ENCODE data around the gene PDK3. TPM values are rescaled to one million over a fixed set of nuclear protein-coding genes. Genes with fewer than 3 reads are reported as not detected.

The PDK3 gene
- total RNA-seq, 2 donors from 2014 or later: 58.0 to 67.3 TPM

GRCh38 chrX:24478509-24478908, 13.4 kb downstream of the PDK3 start:
- no peak for DNase-seq (ENCODE audit: low spot score)
- intact Hi-C loops (cut with DNase I): no loop called here

DNA sequence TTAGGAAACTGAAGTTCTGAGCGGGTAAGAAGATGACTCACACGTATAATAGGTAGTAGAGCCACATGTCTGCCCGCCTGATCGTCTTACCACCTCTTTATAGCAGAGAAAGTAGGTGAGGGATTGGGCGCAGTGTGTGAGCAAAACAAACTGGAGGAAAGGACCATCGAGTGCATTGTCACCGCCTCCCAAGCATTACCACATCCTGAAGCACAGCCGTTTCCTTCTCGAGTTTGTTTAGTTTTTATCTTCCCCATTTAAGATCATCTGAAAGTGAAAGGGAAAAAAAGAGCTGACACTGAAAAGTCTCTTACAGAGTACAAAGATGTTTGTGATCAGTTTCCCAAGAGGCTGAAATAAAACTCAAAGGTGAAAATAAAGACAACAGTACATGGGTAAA, 14.8 kb downstream of the PDK3 start:
- intact Hi-C loops (cut with DNase I): no loop called here
- DNase-seq (ENCODE audit: low spot score): no peak

GRCh38 chrX:24480400-24480865, 15.3 kb downstream of the PDK3 start:
- DNase-seq (ENCODE audit: low spot score): no peak
- intact Hi-C loops (cut with DNase I): no loop called here

- DNase-seq (ENCODE audit: low spot score): no peak
- intact Hi-C loops (cut with DNase I): no loop called here
Measured at GRCh38 chrX:24482823-24483415, 17.8 kb downstream of the PDK3 start.

DNA sequence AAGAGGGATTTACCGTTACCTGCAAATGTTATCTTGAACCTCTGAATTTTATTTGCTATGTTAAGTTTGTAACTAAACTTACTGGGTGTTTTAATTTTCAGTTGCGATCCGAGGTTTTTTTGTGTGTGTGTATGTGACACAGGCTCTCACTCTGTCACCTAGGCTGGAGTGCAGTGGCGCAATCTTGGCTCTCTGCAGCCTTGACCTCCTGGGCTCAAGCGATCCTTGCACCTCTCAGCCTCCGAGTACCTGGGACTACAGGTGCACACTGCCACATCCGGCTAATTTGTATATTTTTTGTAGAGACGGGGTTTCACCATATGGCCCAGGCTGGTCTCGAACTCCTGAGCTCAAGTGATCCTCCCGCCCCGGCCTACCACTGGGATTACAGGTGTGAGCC, 18.5 kb downstream of the PDK3 start:
- intact Hi-C loops (cut with DNase I): no loop called here
- no peak for DNase-seq (ENCODE audit: low spot score)

- DNase-seq (ENCODE audit: low spot score): no peak
- intact Hi-C loops (cut with DNase I): no loop called here
Measured at GRCh38 chrX:24485323-24485722, 20.2 kb downstream of the PDK3 start.

GRCh38 chrX:24485976-24486680, 21.0 kb downstream of the PDK3 start:
- intact Hi-C loops (cut with DNase I): no loop called here
- DNase-seq (ENCODE audit: low spot score): no peak

DNA sequence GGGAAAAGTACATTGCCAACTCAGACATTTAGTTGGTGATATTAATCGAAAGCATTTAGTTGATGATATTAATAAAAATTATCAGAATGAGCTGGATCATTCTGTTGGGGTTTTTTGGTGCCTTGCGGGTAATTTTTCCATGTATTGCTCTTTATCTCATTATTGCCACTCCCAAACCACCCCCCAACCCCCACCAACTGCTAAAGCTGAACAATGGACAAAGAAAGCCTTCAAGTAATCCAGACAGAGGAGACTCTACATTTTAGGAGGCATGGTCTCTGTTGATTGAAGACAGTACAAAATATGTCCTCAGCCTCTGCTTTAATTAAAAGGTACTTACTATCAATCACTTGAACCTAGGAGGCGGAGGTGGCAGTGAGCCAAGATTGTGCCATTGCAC, 22.5 kb downstream of the PDK3 start:
- DNase-seq (ENCODE audit: low spot score): no peak
- intact Hi-C loops (cut with DNase I): no loop called here

DNA sequence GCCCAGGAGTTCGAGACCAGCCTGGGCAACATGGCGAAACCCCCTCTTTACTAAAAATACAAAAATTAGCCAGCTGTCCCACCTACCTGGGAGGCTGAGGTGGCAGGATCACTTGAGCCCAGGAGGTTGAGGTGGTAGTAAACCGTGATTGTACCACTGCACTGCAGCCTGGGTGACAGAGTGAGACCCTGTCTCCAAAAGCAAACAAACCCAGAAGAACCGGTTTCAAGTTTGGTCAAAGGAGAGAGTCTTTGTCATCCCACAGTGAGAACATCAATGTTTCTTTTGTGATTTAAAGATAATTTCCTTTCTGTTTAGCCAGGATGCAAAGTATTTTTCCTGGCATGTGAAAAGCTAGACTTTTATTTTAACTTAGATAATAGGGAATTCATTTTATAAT, 26.7 kb downstream of the PDK3 start:
- no peak for DNase-seq (ENCODE audit: low spot score)
- intact Hi-C loops (cut with DNase I): loop anchor here (10.0 kb wide), 2 partner anchors 97 to 127 kb away; partner anchors contain the start of gene SUPT20HL1 (in 1 of the 2)

- intact Hi-C loops (cut with DNase I): loop anchor here (10.0 kb wide), 2 partner anchors 99 to 129 kb away; partner anchors contain the start of gene SUPT20HL1 (in 1 of the 2)
- no peak for DNase-seq (ENCODE audit: low spot score)
Measured at GRCh38 chrX:24493740-24494581, 28.9 kb downstream of the PDK3 start.

DNA sequence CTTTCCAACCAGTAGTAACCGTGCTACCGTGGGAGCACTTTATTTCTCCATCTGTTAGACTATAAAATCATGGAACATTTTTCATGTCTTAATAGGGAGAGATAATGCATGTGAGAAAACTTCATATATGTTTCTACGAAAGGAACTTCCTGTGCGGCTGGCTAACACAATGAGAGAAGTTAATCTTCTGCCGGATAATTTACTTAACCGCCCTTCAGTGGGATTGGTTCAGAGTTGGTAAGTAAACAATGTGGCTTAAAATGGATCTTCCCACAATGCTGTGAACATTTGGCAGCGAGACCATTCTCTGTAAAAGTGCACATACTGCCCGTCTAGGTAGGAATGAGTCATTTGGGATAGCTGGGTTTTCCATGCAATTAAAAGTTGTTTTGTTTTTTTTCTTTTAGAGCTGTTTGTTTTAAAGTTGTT, 29.6 kb downstream of the PDK3 start:
- no peak for DNase-seq (ENCODE audit: low spot score)
- intact Hi-C loops (cut with DNase I): loop anchor here (5.0 to 10.0 kb wide), 4 partner anchors 97 to 487 kb away; partner anchors contain the start of gene SUPT20HL1 (in 1 of the 2)

DNA sequence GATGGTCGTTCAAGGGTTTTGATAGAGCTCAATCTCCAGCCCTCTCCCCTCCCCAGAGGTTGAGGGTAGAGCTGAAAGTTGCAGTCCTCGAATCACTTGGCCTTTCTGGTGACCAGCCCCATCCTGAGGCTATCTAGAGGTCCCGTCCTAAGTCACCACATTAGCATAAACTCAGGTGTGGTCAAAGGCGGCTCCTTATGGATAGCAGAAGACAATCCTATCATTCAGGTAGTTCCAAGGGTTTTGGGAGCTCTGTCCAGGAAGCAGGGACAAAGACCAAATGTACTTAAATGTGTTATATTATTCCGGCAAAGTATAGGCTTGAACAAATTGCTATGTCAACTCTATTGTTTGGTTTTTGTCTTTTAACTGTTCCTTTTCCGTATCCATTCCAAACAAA, 30.6 kb downstream of the PDK3 start:
- intact Hi-C loops (cut with DNase I): loop anchor here (5.0 to 10.0 kb wide), 4 partner anchors 98 to 488 kb away; partner anchors contain the start of gene SUPT20HL1 (in 1 of the 2)
- DNase-seq (ENCODE audit: low spot score): no peak

DNA sequence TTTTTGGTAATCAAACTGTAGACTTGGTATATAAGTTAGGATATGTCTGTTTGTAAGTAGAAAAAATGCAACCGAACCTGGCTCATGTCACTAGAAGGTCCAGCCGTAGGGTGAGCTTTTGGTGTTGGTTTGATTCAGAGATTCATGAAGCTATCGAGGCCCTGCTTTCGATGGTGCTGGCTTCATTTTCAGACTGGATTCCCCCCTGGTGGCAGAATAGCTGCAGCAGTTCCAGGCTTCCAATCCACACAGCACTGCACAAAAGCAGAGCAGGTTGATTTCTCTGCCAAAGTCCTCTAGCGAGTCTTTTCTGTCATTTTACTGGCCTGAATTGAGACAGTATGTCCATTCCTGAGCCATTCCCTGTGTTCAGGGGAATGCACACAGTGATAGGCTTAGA, 33.1 kb downstream of the PDK3 start:
- intact Hi-C loops (cut with DNase I): loop anchor here (5.0 to 10.0 kb wide), 4 partner anchors 101 to 491 kb away; partner anchors contain the start of gene SUPT20HL1 (in 1 of the 2)
- no peak for DNase-seq (ENCODE audit: low spot score)

GRCh38 chrX:24498975-24499374, 33.9 kb downstream of the PDK3 start:
- DNase-seq (ENCODE audit: low spot score): no peak
- intact Hi-C loops (cut with DNase I): loop anchor here (5.0 to 10.0 kb wide), 4 partner anchors 102 to 492 kb away; partner anchors contain the start of gene SUPT20HL1 (in 1 of the 2)

- DNase-seq (ENCODE audit: low spot score): no peak
- intact Hi-C loops (cut with DNase I): no loop called here
Measured at GRCh38 chrX:24506082-24506481, 41.0 kb downstream of the PDK3 start.

DNA sequence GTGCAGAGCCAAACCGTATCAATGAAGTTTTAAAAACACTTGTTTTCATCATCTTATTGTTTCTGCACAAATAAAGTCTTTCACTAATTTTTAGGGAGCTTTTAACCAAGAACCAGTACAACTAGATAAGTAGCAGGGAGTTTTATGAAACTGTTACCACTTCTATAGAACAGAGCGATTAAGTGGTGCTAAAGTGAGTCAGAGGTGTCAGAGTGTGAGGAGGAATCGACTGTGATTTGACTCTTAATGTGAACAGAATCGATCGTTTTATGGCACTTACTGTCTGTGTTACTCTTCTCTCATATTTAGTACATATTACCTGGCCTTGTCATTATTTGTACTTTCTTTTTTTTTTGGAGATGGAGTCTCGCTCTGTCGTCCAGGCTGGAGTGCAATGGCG, 43.3 kb downstream of the PDK3 start:
- intact Hi-C loops (cut with DNase I): no loop called here
- no peak for DNase-seq (ENCODE audit: low spot score)

DNA sequence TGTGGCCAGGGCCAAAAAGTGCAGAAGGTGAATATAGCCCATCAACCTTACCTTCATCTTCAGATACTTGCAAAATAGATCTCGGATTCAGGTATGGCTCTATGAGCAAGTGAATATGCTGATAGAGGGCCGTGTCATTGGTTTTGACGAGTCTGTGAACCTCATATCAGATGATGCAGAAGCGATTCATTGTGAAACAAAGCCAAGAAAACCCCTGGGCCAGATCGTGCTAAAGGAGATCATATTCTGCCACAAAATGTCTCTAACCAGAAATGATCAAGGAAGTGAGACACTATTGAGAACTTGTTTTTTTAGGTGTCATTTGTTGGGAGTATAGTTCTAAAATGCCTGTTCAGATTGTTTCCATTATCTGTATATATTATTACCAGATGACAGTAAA, 48.3 kb downstream of the PDK3 start:
- no peak for DNase-seq (ENCODE audit: low spot score)
- intact Hi-C loops (cut with DNase I): no loop called here

DNA sequence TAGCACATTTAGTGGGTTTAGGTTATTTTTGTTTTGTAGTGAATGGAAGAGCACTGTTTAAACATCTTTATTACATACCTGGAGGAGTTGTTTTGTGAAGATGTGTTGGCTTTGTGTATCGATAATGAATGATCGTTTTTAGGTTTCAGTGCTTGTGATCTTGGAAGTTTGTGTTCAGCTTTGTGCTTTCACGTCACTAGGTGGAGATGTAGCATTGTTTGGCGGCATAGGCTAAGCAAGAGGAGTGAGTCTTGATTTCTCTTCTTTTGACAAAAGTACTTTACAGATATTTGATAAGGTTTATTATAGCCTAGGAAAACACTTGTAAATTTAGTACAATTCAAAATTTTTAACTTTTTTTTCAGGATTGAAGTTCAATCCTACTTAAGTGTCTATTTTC, 50.4 kb downstream of the PDK3 start:
- intact Hi-C loops (cut with DNase I): no loop called here
- DNase-seq (ENCODE audit: low spot score): no peak

- intact Hi-C loops (cut with DNase I): no loop called here
- no peak for DNase-seq (ENCODE audit: low spot score)
Measured at GRCh38 chrX:24520472-24520871, 55.4 kb downstream of the PDK3 start.

GRCh38 chrX:24525455-24525854, 60.4 kb downstream of the PDK3 start:
- no peak for DNase-seq (ENCODE audit: low spot score)
- intact Hi-C loops (cut with DNase I): no loop called here

Data from posterior vena cava (tissue), 2 donors.